HUES6 (cell line): ENCODE results near the gene CFHR3.
"Not testable (repeated sequence)": the region's sequence is repeated elsewhere in the genome, so short reads cannot be mapped to it uniquely, and the experiment has no call there.

Experiments used
- H3K27ac ChIP-seq: 2 replicates; pipeline ENCODE4 v1.7.0; 2013; ENCODE audit warnings: low read depth, mild to moderate bottlenecking, low read length, inconsistent platforms
- H3K27me3 ChIP-seq: 2 replicates; pipeline ENCODE4 v1.6.1; 2013; ENCODE audit warnings: low read length; ENCODE audit not compliant: control insufficient read depth, insufficient read depth
- H3K36me3 ChIP-seq: 2 replicates; pipeline ENCODE4 v1.6.1; 2013; ENCODE audit warnings: low read length; ENCODE audit not compliant: control insufficient read depth, insufficient read depth
- H3K4me1 ChIP-seq: 2 replicates; pipeline ENCODE4 v1.6.1; 2013; ENCODE audit warnings: low read length; ENCODE audit not compliant: control insufficient read depth, insufficient read depth
- H3K4me3 ChIP-seq: 2 replicates; pipeline ENCODE4 v1.5.1; 2013; ENCODE audit warnings: low read depth, low read length
- H3K9ac ChIP-seq: one replicate; pipeline ENCODE4 v1.6.1; 2013; ENCODE audit warnings: mild to moderate bottlenecking, low read length
- H3K9me3 ChIP-seq: 2 replicates; pipeline ENCODE4 v1.6.1; 2013; ENCODE audit warnings: low read depth, low read length; ENCODE audit not compliant: control insufficient read depth, insufficient read depth

CFHR3 gene

DNA sequence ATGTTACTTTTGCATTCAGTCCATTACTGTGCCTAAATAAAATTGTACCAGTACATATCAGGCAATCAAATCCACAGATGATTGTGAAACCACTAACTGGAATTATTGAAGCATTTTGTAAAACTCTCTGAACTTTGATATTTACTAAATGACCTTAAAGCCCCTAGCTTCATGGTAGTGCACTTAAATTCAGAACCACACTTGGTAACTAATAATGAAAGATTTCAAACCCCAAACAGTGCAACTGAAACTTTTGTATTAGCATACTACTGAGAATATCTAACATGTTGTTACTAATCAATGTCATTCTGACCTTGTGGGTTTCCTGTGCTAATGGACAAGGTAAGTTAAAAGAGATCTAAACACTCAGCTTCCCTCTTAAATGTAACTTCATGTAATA, at the start of gene CFHR3:
TSS of gene CFHR3 (plus strand) at position 238 of the 400 bp plus-strand sequence. CDS start at position 285, 47 bp downstream.
- Histone ChIP-seq H3K27me3 (no peaks in the 10 kb centered on the region), H3K9me3 (no peaks in the 10 kb centered on the region), H3K36me3 (no peaks in the 10 kb centered on the region), H3K4me1 (no peaks in the 10 kb centered on the region), H3K4me3 (no peak within 1 kb of the TSS), H3K27ac (no peak within 1 kb of the TSS), H3K9ac (no peak within 1 kb of the TSS)

- Histone ChIP-seq H3K4me1 (no peaks in the 10 kb centered on the region), H3K9me3 (no peaks in the 10 kb centered on the region), H3K27me3 (no peaks in the 10 kb centered on the region), H3K36me3 (no peaks in the 10 kb centered on the region), H3K27ac (no peak overlapping the region), H3K4me3 (no peak overlapping the region), H3K9ac (no peak overlapping the region)
Observed at GRCh38 chr1:196732526-196732925, 42.1 kb upstream of the CFHR3 start.

- no peak overlapping the region for H3K9ac ChIP-seq
- H3K36me3 ChIP-seq = no peaks in the 10 kb centered on the region
- H3K27me3 ChIP-seq = no peaks in the 10 kb centered on the region
Observed at GRCh38 chr1:196733091-196733970, 41.3 kb upstream of the CFHR3 start.

DNA sequence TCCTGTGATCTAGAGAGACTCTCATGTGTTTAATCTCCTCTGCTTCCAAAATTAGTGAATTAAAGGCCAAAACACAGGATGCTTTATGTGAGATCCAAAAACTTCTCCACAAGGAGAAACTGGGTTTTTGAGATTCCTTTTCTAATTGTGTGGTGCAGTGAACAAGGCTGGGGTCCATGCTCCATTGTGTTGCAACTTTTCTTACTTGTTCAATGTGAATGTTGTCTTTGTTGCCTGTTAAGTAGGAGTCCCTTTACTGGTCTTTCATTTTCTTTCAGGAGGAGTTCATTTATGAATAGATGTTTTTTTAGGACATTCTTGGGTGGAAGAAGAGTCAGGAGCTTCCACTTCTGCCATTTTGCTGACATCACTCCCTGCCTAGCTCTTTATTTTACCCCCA, 40.6 kb upstream of the CFHR3 start:
- Histone ChIP-seq H3K9me3 (peaks cover 13% of the 10 kb centered on the region), H3K9ac (no peak overlapping the region)

More at GRCh38 chr1:196733091-196733970, 41.3 kb upstream of the CFHR3 start:
- Histone ChIP-seq H3K27ac (no peak overlapping the region), H3K4me1 (no peaks in the 10 kb centered on the region), H3K9me3 (peaks cover 6% of the 10 kb centered on the region), H3K4me3 (no peak overlapping the region)

DNA sequence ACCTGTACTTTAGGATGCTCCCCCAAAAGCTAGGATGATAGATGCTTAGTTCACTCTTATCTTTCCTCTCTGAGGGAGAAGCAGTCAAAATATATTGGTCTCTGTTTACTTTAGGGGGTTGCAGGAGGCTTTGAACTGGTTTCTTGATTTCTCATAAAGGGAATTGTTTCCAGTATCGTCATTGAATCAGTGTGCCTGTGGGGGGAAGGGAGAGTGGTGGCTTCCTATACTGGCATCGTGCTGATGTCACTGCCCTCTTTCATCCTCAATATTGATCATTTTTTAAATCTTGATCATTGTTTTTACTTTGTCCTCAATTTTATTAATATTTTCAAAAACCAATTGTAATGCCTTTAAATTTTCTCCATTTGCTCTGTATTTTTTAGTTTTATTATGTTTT, 40.2 kb upstream of the CFHR3 start:
- Histone ChIP-seq H3K27ac (no peak overlapping the region), H3K4me1 (no peaks in the 10 kb centered on the region), H3K4me3 (no peak overlapping the region), H3K9ac (no peak overlapping the region), H3K36me3 (no peaks in the 10 kb centered on the region), H3K27me3 (no peaks in the 10 kb centered on the region), H3K9me3 (peaks cover 17% of the 10 kb centered on the region)

More for the DNA sequence above, 40.6 kb upstream of the CFHR3 start:
- Histone ChIP-seq H3K4me3 (no peak overlapping the region), H3K36me3 (no peaks in the 10 kb centered on the region), H3K4me1 (no peaks in the 10 kb centered on the region), H3K27ac (no peak overlapping the region), H3K27me3 (no peaks in the 10 kb centered on the region)

DNA sequence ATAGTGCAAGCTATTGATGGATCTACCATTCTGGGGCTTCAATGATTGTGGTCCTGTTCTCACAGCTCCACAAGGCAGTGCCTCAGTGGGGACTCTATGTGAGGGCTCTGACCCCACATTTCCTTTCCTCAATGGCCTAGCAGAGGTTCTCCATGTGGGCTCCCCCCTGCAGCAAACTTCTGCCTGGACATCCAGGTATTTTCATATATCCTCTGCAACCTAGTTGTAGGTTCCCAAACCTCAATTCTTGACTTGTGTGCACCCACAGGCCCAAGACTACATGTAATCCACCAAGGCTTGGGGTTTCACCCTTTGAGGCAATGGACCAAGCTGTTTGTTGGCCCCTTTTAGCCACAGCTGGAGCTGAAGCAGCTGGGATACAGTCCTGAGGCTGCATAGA, 35.9 kb upstream of the CFHR3 start:
- H3K4me1 ChIP-seq = no peaks in the 10 kb centered on the region
- H3K9me3 ChIP-seq = peaks cover 20% of the 10 kb centered on the region
- H3K9ac ChIP-seq = no peak overlapping the region
- no peak overlapping the region for H3K4me3 ChIP-seq
- no peak overlapping the region for H3K27ac ChIP-seq
- H3K27me3 ChIP-seq = no peaks in the 10 kb centered on the region
- H3K36me3 ChIP-seq = no peaks in the 10 kb centered on the region

GRCh38 chr1:196743244-196743643, 31.4 kb upstream of the CFHR3 start:
- H3K9ac ChIP-seq, H3K4me1 ChIP-seq, H3K4me3 ChIP-seq, H3K27me3 ChIP-seq, H3K36me3 ChIP-seq, H3K27ac ChIP-seq: not testable (repeated sequence)
- peaks cover 15% of the 10 kb centered on the region for H3K9me3 ChIP-seq

DNA sequence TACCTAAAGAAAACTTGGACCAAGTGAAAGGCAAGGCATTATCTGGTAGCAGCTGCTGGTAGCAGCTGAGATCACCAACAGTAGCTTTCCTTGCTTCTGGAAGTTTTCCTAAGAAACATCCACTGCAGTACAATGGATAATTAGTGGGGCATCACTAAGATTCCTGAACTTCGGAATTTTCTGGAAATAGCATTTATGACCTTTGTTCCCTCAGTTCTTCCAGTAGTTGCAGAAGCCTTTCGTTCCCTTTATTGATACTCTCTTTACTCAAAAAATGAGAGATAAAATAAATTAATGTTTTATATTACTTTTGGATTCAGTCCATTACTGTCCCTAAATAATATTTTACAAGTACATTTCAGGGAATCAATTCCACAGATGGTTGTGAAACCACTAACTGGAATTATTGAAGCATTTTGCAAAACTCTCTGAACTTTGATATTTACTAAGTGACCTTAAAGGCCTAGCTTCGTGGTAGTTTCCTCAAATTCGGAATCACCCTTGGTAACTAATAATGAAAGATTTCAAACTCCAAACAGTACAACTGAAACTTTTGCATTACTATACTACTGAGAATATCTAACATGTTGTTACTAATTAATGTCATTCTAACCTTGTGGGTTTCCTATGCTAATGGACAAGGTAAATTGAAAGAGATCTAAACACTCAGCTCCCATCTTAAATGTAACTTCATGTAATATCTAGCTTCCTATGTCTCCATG, 9.5 kb upstream of the CFHR3 start:
- H3K4me3 ChIP-seq, H3K27me3 ChIP-seq, H3K9ac ChIP-seq, H3K4me1 ChIP-seq, H3K27ac ChIP-seq, H3K36me3 ChIP-seq, H3K9me3 ChIP-seq: not testable (repeated sequence)

GRCh38 chr1:196769823-196770222, 4.8 kb upstream of the CFHR3 start:
- not testable (repeated sequence) for H3K9ac ChIP-seq, H3K9me3 ChIP-seq, H3K4me1 ChIP-seq, H3K4me3 ChIP-seq, H3K27ac ChIP-seq, H3K27me3 ChIP-seq, H3K36me3 ChIP-seq

DNA sequence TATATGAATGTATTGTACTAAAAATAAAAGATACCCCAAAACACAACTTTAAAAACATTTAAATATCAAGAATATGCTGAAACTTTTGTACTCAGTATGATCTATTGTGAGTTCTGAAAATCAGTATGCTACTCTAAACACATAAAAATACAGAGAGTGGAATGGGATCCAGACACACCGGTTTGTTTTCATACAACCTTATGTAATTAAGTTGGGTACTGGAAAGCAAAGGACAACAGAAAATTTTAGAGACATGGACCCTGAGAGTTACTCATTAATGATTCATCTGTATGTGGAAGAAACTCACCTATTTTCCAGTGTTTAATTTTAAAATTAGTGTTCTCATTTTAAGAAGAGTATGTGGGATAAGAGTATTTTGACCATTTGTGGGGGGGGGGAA, 927 bp upstream of the CFHR3 start:
- Histone ChIP-seq H3K27me3 (no peaks in the 10 kb centered on the region), H3K4me3 (no peak overlapping the region), H3K27ac (no peak overlapping the region), H3K9me3 (no peaks in the 10 kb centered on the region), H3K36me3 (no peaks in the 10 kb centered on the region), H3K9ac (no peak overlapping the region), H3K4me1 (no peaks in the 10 kb centered on the region)

GRCh38 chr1:196774175-196774574, 465 bp upstream of the CFHR3 start:
- Histone ChIP-seq H3K4me1 (no peaks in the 10 kb centered on the region), H3K9ac (no peak overlapping the region), H3K27ac (no peak overlapping the region), H3K9me3 (no peaks in the 10 kb centered on the region), H3K4me3 (no peak overlapping the region), H3K27me3 (no peaks in the 10 kb centered on the region), H3K36me3 (no peaks in the 10 kb centered on the region)
